NCI-H774 (cell line): ENCODE data around the gene PHF3.
"Not testable (repeated sequence)": the region's sequence is repeated elsewhere in the genome, so short reads cannot be mapped to it uniquely, and the experiment has no call there.

Experiments
- DNase-seq: peaks from one replicate; lab custom pipeline; 2025; lab: John Stamatoyannopoulos, UW

Gene PHF3

DNA sequence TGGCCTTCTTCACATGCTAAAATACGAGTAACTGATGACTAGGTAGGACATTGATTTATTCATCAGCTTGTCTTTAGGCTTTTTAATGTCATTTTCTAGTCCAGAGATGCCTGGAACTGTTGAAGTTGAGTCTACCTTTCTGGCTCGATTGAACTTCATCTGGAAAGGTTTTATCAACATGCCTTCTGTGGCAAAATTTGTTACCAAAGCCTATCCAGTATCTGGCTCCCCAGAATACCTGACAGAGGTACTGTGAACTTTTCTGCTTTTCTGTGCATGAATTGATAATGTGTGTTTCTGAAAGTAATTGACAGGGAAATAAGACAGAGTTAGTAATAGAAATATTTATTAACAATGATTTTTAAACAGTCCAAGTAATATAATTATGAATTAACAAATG is 71.0 kb downstream of the PHF3 start:
- DNase-seq, result no peak

DNA sequence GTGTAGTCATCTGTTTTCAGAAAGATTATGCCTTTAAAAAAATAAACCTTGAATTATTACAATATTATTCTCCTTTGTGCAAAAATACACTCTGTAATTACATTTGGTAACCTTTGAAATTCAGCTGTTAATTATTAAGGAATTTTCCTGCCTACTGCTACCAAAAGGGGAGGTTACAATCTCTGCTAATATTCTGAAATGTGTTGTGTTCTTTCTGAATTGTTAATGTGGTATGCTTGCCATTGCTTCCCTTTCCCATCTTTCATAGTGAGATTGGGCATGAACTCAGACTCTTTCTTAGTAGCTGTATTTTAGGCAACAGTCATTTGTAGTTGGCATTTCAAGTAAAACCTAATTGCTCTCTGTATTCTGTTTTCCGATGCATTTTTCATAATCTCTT is 73.0 kb downstream of the PHF3 start:
- no peak for DNase-seq

DNA sequence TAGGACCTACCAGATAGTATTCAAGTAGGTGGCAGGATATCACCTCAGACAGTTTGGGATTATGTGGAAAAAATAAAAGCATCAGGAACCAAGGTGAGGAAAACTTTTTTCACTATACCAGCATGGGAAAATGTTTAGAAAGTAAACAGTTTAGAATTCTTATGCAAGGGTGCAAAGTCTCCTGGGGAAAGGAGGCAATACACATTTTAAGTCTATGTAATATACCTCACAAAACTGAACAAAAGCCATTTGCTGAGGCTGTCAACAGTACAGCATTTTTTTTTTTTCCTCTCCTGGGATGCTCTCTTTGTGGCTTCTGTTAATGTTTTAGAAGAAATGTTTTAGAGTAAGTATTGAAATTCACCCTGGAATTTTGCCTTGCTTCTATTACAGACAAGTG is 73.5 kb downstream of the PHF3 start:
- DNase-seq, result no peak

DNA sequence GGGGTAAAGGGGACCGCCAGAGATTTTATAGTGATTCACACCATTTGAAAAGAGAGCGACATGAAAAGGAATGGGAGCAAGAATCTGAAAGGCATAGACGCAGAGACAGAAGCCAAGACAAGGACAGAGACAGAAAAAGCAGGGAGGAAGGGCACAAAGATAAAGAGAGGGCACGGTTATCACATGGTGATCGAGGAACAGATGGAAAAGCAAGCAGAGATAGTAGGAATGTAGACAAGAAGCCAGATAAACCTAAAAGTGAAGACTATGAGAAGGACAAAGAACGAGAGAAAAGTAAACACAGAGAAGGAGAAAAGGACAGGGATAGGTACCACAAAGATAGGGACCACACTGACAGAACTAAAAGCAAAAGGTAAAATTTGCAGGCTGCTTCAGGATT is 77.7 kb downstream of the PHF3 start:
- DNase-seq, result no peak

DNA sequence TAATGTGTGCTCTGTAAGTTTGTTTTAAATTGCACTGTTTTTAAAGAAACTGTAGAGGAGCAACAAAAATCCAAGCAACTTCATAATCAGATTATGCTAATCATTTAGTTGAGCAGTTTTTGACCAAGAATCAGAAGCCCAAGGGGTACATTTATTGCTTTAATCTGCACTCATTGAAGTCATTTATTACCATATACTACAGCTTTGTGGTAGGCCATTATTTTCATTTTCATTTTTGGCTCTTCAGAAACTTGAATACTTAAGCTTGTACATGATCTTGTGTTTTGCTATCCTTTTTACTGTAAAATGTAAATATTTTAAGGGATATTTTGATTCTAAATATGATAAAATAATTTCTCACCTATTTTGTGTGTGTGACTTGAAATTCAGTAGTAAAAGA is 78.5 kb downstream of the PHF3 start:
- no peak for DNase-seq

DNA sequence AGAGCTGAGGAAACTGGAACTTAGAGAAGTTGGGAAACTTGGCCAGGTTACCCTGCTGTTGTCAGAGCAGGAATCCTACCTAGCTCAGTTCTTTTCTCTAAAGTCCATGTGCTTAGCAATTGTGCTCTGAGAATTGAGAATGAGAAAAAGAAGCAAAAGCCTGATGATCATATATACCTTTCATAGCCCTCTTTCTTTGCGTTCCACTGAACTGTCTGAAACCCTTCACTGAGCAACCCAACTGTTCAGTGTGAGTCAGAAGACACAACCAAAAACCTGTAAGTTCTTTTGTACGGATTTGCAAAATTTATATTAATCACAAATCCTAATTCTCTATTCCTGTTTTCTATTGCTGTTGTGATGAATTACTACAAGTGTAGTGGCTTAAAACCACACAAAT is 80.6 kb downstream of the PHF3 start:
- no peak for DNase-seq

DNA sequence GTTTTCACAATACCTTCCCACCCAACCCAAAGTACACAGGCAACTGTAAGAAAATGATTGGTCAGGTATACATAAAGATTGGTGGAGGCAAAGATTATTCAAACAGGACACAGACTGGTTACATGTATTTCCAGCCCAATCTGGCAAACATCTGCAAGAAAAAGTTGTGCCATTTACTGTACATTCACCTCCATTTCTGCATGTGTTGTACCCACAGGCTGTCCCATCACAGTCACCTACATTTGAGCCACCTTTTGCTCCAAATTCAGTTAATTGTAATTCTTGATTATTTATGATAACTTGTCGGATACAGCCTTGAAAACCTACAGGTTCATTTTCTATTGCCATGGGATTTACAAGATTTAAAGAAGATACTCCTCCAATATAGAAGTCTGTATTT is 85.6 kb downstream of the PHF3 start:
- DNase-seq, result no peak

DNA sequence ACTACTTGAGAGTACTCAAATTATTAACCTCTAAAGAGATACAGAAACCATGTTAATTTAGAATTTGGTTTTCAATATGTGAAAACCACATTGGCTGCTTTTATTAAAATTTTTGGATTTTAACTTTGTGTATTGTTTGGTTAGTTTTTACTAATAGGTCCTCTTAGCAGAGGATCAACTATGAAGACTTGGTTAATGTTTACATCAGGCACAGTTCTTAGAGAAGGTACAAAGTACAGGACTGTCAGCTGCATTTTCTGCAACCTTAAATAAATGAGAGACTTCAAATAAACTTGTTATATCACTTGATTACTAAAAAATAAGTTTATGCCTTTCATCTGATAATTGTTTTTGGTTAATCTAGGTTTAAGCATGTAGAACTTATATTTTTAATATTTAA is 89.1 kb downstream of the PHF3 start:
- no peak for DNase-seq

DNA sequence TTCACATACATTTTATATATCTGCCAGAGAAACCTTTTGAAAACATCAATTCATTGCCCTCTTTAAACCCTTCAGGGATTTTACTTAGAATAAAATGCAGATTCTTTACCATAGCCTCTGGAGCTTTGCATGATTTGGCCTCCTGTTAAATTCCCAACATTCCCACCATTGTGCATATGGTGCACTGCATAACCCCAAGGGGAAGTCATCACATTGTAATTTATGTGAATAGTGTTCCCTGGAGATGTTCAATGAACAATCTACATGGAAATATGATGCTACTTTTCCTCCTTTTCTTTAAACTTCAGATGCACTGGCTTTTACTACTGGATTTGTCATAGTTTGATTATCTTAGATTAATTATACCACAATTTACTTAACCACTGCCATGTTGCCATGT is 94.7 kb downstream of the PHF3 start:
- no peak for DNase-seq

DNA sequence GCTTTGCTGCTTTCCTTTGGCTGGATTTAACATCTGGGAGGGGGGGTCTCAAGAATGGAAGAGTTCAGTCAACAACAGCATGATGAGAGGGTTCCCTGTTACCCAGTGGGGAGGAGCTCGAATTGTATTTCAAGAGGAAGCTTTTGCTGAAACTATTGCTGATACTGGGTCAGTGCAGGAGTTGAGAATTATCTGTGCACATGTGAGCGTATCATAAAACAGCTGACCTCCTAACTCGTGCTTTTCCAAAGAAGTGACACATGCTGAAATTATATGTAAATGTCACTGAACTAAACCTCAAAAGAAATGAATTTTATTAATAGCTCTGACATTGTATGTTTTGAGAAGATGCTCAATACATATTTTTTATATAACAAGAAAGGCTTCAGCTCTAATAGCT is 96.3 kb downstream of the PHF3 start:
- no peak for DNase-seq

DNA sequence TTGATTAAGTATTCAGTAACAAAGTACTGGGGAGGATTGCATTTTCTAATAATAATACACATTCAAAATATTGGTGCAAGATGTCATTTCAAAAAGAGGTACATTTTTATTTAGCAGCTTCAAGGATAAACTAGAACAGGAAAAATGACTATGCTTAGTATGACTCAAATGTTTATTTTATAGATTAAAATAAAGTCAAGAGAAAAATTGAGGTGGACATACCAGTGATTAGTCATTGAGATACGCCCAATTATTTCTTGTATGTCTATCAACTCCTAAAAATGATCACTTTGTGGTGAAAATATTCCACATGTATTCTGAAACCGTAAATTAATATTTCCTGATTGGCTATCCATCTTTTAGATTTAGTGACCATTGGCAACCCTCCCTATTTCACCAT is 96.7 kb downstream of the PHF3 start:
- DNase-seq, result no peak

DNA sequence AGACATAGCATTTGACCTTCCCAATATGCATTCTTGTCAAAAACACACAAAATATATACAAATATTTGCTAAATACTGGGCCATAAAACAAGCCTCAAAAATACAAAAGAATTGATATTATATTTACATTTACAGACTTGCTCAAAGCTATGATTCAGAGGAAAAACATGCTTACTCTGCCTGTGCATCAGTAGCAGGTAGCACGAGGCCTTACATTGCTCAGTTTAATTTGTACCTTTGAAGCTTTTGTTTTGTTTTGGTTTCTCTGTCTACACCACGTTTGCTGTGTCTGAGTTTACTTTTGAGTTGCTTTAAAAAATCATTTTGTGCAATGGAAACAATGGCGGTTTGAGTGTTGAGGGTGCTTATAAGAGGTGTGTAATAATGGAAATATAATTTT is 99.3 kb downstream of the PHF3 start:
- DNase-seq, result no peak

DNA sequence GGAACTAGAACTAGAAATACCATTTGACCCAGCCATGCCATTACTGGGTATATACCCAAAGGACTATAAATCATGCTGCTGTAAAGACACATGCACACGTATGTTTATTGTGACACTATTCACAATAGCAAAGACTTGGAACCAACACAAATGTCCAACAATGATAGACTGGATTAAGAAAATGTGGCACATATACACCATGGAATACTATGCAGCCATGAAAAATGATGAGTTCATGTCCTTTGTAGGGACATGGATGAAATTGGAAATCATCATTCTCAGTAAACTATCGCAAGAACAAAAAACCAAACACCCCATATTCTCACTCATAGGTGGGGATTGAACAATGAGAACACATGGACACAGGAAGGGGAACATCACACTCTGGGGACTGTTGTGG is 102.6 kb downstream of the PHF3 start:
- not testable (repeated sequence) for DNase-seq

DNA sequence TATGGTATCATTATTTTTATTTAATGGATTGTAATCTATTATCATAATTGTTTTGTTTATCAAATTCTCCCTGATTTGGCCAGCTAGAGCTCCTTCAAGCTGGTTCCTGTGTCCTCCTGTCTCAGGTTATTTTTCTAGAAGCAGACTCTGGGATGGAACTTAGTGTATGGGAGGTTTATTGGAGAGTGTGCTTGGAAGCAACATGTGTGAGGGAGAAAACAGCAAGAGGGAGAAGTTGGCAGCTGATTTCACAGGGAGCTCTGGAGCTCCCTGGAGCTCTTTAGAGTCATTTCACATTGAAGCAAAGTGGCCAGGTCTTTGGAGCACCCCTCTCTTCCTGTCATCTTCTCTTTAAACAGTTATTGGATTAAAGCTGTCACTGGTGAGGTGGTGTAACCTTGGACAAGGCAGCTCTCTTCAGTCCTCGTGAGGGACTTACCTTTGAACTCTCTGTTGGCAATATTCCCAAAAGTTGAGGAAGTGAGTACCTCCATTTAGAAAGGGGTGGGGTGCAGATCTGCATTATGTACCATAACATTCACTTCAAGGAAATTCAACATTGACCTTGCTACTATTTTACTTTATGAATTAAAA is 103.6 kb downstream of the PHF3 start:
- no peak for DNase-seq

DNA sequence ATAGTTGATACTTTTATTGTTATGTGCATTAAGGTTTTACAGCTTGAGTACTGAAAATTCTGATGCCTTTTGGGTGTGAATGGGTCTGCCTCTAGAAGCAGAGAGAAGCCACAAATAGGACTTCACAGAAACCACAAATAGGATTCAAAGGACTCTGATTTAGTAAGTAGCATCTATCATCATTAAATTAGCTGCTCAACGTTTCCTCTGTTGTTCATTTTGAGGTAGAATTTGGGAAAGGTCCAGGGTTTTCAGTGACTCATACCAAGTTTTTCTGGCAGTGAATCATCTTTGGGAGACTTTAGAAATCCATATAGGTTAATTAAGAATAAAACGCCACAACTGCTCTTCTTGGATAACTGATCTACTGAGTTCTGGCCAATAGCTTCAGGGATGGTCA is 105.1 kb downstream of the PHF3 start:
- no peak for DNase-seq

DNA sequence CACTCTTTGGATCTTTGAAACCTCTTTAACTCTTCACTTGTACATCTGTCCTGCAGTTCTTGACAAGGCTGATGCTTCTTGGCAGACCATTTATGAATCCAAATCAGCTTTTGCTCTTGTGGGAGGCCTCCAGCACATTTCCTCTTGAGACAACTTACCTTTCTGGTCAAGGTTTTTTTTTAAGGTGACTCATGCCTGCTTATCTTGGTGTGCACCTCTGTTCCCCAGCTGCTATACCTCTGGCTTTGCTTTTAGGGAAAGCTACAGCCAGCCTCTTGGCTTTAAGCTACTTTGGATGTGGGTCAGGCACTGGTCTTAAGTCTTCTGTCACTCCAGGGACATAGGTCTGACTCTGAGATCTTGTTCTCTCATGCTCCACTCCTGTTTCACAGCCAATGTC is 106.5 kb downstream of the PHF3 start:
- DNase-seq, result no peak

DNA sequence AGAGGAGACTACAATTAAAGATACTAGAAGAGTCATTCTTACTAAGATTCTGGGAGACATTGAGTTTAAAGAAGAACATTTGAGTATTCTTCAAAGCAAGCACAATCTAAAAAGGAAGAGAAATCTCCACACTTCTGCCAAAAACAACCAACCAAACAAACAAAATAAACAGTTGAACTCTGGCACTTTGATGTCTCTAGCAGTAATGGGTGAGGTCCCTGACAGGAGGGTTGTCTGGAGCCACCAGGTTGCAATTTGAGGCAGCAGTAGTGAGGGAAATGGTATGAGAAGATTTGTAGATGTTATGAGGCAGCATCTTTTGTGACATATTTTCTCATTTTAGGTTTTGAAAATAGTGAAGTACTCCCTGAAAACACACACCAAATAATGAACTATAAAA is 108.1 kb downstream of the PHF3 start:
- no peak for DNase-seq

DNA sequence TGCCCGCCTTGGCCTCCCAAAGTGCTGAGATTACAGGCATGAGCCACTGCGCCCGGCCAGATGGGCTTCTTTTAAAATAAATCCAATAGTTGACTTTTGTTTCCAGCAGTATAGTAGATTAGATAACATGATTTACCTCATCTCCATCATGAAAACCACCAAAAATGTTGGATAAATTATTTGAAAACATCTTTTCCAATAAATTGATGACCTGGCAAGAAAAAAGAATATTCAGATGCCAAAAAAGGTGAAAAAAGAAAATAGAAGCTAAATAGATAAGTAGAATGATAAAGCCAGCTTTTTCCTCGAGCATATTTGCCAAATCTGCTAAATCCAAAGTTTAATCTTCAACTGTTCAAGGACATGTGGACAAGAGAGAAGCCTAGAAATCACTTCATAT is 109.2 kb downstream of the PHF3 start:
- DNase-seq, result no peak

DNA sequence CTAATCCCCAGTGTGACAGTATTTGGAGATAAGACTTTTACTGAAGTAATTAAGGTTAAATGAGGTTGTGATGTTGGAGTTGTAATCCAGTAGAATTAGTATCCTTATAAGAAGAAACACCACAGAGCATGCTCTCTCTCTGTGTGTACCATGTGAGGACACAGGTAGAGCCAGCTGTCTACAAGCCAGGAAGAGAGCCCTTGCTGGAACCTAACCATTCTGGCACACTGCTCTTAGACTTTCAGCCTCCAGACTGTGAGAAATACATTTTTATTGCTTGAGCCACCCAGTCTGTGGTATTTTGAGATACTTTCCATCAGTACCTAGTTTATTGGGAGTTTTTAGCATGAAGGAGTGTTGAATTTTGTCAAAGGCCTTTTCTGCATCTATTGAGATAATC is 110.2 kb downstream of the PHF3 start:
- DNase-seq, result no peak

DNA sequence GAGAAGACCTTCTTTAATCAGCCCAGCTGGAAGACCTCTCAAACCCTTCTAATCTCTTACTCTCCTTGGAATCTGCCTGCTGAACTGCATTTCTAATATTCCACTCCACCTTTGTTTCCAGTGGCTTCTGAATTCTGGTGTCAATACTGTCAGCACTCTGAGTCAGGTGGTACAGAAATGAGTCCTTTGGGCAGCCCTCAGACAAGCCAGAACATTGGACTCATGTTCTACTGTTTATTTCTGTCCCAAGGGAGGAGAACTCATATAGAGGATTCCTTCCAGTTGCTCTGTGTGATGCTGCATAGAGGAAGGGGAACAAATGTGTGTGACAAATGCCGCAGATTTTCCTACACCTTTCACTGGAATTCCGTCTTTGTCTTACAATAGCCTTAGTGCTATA is 114.8 kb downstream of the PHF3 start:
- no peak for DNase-seq

DNA sequence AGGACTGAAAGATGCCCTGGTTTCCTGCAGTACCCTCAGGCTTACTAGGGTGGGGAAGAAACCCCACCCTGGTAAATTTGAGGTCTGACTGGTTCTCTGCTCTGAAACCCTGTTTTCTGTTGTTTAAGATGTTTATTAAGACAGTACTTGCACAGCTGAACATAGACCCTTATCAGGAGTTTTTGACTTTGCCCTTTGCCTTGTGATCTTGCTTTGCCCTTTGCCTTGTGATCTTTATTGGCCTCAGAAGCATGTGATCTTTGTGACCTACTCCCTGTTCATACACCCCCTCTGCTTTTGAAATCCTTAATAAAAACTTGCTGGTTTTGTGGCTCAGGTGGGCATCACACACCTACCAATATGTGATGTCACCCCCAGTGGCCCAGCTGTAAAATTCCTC is 121.7 kb downstream of the PHF3 start:
- DNase-seq, result not testable (repeated sequence)

DNA sequence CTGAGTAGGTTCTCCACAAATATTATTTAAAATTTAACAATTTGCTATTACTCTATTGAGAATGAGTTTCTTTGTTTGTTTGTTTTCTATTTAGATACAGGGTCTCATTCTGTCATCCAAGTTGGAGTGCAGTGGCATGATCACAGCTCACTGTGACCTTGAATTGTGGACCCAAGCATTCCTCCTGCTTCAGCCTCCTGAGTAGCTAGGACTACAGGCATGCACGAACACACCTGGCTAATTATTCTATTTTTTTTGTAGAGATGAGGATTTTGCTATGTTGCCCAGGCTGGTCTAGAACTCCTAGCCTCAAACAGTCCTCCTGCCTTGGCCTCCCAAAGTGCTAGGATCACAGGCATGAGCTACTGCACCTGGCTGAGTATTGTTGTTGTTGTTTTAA is 122.2 kb downstream of the PHF3 start:
- no peak for DNase-seq

DNA sequence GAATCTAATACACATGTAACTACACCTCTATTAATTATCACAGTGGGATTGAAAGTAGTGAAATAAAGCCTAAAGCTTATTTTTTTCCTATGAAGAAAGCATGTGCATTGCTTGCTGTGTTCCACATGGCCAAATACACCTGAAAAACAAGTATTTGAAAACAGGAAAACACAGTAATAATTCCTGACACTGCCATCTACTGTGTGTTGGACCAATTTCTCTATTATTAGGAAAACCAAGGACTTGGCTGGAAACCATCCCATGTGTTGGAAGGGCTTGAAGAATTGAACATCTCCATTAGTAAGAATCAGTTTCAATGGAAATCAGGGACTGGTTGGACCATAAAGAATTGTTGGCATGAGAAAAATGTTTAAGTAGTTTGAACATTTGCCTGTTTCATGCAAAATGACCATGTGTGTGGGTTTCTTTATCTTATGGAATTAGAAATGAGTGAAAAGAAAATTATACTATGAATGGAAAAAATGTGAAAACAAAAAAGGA is 124.1 kb downstream of the PHF3 start:
- no peak for DNase-seq

DNA sequence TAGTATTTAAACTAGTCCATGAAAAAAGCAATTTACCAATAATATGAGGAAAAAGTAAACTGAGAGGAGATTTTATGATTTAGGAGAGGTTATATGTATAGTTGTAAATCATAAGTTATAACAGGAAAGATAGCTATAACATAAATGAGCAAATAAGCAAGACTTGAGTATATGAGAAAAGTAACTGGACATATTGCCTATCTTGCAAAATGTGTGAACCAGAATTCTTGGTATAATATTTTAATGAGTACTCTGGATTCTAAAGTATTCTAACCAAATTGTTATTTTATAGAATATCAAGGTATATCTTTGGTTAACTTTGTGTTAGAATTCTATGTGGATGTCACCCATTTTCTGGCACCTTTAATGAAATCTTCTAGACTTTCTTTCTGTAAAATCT is 124.6 kb downstream of the PHF3 start:
- DNase-seq, result no peak
